H1 (cell line): ENCODE measurements around the gene POLE. TPM values are rescaled to one million over a fixed set of nuclear protein-coding genes. Genes with fewer than 3 reads are reported as not detected.

Experiments used
- CTCF ChIA-PET: fragments of 300-600 bp; sonication (Branson Sonifier 250); formaldehyde crosslinking; loops from one replicate; lab custom pipeline; 2021; ENCODE audit not compliant: partially characterized antibody; lab: Charles Lee
- POLR2A ChIA-PET: fragments of 300-600 bp; sonication (Branson Sonifier 250); formaldehyde crosslinking; loops from one replicate; lab custom pipeline; 2021; ENCODE audit warnings: inconsistent platforms; ENCODE audit not compliant: partially characterized antibody; lab: Charles Lee
- DNase-seq, 2 experiments: peaks; one replicate each; pipeline versions ENCODE4 v3.0.0 to v3.0.0-alpha.2; 2010 to 2022; ENCODE audit warnings: low spot score in 2 of 2, low read depth in 1 of 2, mixed read lengths in 1 of 2
- FAIRE-seq: peaks from 2 replicates; lab custom pipeline; 2011; peaks lifted over from hg19 to GRCh38; lab: Jason Lieb, UNC
- H2AFZ ChIP-seq: 2 replicates; pipeline ENCODE4 v1.8.1; 2012; ENCODE audit warnings: low read length, inconsistent platforms
- H2AK5ac ChIP-seq: 2 replicates; pipeline ENCODE4 v1.6.1; 2013; ENCODE audit warnings: low read depth, low read length
- H2BK120ac ChIP-seq: replicated peaks from 2 replicates; pipeline ENCODE3; 2013; ENCODE audit warnings: low read depth, low read length, inconsistent platforms
- H2BK12ac ChIP-seq: 2 replicates; pipeline ENCODE4 v1.6.1; 2013; ENCODE audit warnings: low read depth, low read length
- H2BK15ac ChIP-seq: 2 replicates; pipeline ENCODE4 v1.6.1; 2013; ENCODE audit warnings: low read length
- H2BK20ac ChIP-seq: 2 replicates; pipeline ENCODE4 v1.6.1; 2013; ENCODE audit warnings: low read length
- H2BK5ac ChIP-seq: 2 replicates; pipeline ENCODE4 v1.6.1; 2013; ENCODE audit warnings: low read depth, low read length
- H3K14ac ChIP-seq: 2 replicates; pipeline ENCODE4 v1.6.1; 2013; ENCODE audit warnings: inconsistent platforms; ENCODE audit not compliant: insufficient read length
- H3K18ac ChIP-seq: 2 replicates; pipeline ENCODE4 v1.6.1; 2013; ENCODE audit warnings: low read length; ENCODE audit errors: extremely low read depth
- H3K23ac ChIP-seq: 2 replicates; pipeline ENCODE4 v1.6.1; 2013; ENCODE audit warnings: inconsistent platforms; ENCODE audit not compliant: insufficient read length
- H3K23me2 ChIP-seq: 2 replicates; pipeline ENCODE4 v1.6.1; 2013; ENCODE audit warnings: low read depth, low read length
- H3K27ac ChIP-seq: 2 replicates; pipeline ENCODE4 v1.6.1; 2011; ENCODE audit warnings: low read depth, low read length, inconsistent platforms
- H3K27me3 ChIP-seq, 4 experiments: replicated peaks in 1 of 4; 1 replicate in 1 of 4; 2 replicates in 3 of 4; pipeline versions ENCODE4 v1.6.1 to v1.8.1; 2011 to 2013; ENCODE audit warnings: low read length in 3 of 4, mild to moderate bottlenecking in 3 of 4, inconsistent platforms in 2 of 4, mixed read lengths in 2 of 4, moderate library complexity in 1 of 4; ENCODE audit not compliant: control insufficient read depth in 3 of 4, insufficient read depth in 3 of 4; ENCODE audit errors: extremely low read depth in 1 of 4
- H3K36me3 ChIP-seq, 4 experiments: 2 replicates each; pipeline versions ENCODE4 v1.6.1 to v1.8.1; 2011 to 2013; ENCODE audit warnings: mild to moderate bottlenecking in 4 of 4, low read length in 3 of 4, moderate library complexity in 2 of 4, control low read depth in 1 of 4, inconsistent platforms in 1 of 4; ENCODE audit not compliant: insufficient read depth in 4 of 4, control insufficient read depth in 2 of 4
- H3K4ac ChIP-seq: replicated peaks from 2 replicates; pipeline ENCODE3; 2013; ENCODE audit warnings: low read length, low read depth, mixed read lengths, inconsistent platforms; ENCODE audit not compliant: insufficient read length
- H3K4me1 ChIP-seq, 4 experiments: replicated peaks in 1 of 4; 1 replicate in 1 of 4; 2 replicates in 3 of 4; pipeline versions ENCODE4 v1.6.1 to v1.8.1; 2011 to 2013; ENCODE audit warnings: low read length in 3 of 4, inconsistent platforms in 2 of 4, mixed read lengths in 1 of 4; ENCODE audit not compliant: insufficient read depth in 4 of 4, control insufficient read depth in 3 of 4
- H3K4me2 ChIP-seq, 2 experiments: 2 replicates each; pipeline versions ENCODE4 v1.6.1 to v1.8.1; 2011 to 2013; ENCODE audit warnings: low read depth in 2 of 2, low read length in 2 of 2, control low read depth in 1 of 2, inconsistent platforms in 1 of 2, mild to moderate bottlenecking in 1 of 2; ENCODE audit not compliant: insufficient read depth in 1 of 2
- H3K4me3 ChIP-seq, 4 experiments: fragments of 200-600, 300-600 bp in 1 of 4; sonication (generic), shearing (Covaris generic), sonication (Bioruptor Twin) in 1 of 4; 2 replicates each; pipeline versions ENCODE4 v1.5.1 to v1.8.1; 2011 to 2016; ENCODE audit warnings: low read length in 4 of 4, low read depth in 3 of 4, control low read depth in 2 of 4, inconsistent platforms in 2 of 4, mild to moderate bottlenecking in 2 of 4, mixed read lengths in 1 of 4, moderate library complexity in 1 of 4; ENCODE audit not compliant: insufficient read depth in 2 of 4; ENCODE audit errors: extremely low read depth in 1 of 4
- H3K56ac ChIP-seq: replicated peaks from 2 replicates; pipeline ENCODE3; 2013; ENCODE audit warnings: low read depth, mild to moderate bottlenecking, mixed read lengths, low read length, inconsistent platforms; ENCODE audit not compliant: insufficient read length
- H3K79me1 ChIP-seq: 2 replicates; pipeline ENCODE4 v1.6.1; 2013; ENCODE audit warnings: low read depth, low read length, control low read depth
- H3K79me2 ChIP-seq, 2 experiments: 2 replicates each; pipeline versions ENCODE4 v1.6.1 to v1.8.1; 2012 to 2013; ENCODE audit warnings: low read length in 2 of 2, mild to moderate bottlenecking in 2 of 2, inconsistent platforms in 1 of 2; ENCODE audit not compliant: insufficient read depth in 2 of 2, control insufficient read depth in 1 of 2
- H3K9ac ChIP-seq, 4 experiments: replicated peaks in 1 of 4; 1 replicate in 1 of 4; 2 replicates in 3 of 4; pipeline versions ENCODE4 v1.6.1 to v1.8.1; 2011 to 2013; ENCODE audit warnings: low read depth in 3 of 4, low read length in 3 of 4, control low read depth in 2 of 4, mild to moderate bottlenecking in 2 of 4, moderate library complexity in 2 of 4, inconsistent platforms in 1 of 4; ENCODE audit errors: extremely low read depth in 1 of 4
- H3K9me3 ChIP-seq, 2 experiments: 2 replicates each; pipeline versions ENCODE4 v1.6.1 to v1.8.1; 2012 to 2013; ENCODE audit warnings: mild to moderate bottlenecking in 2 of 2, moderate library complexity in 2 of 2, control low read depth in 1 of 2, inconsistent platforms in 1 of 2, low read depth in 1 of 2, low read length in 1 of 2, mixed read lengths in 1 of 2; ENCODE audit not compliant: insufficient read depth in 2 of 2
- H4K20me1 ChIP-seq, 2 experiments: replicated peaks in 1 of 2; 2 replicates each; pipeline versions ENCODE3 to v1.8.1; 2011 to 2013; ENCODE audit warnings: inconsistent platforms in 2 of 2, low read length in 2 of 2, mild to moderate bottlenecking in 1 of 2; ENCODE audit not compliant: insufficient read depth in 2 of 2, control insufficient read depth in 1 of 2
- H4K5ac ChIP-seq: 2 replicates; pipeline ENCODE4 v1.6.1; 2013; ENCODE audit warnings: low read length, low read depth, mixed read lengths, inconsistent platforms; ENCODE audit not compliant: insufficient read length
- H4K8ac ChIP-seq: 2 replicates; pipeline ENCODE4 v1.8.0; 2013; ENCODE audit warnings: mild to moderate bottlenecking, moderate library complexity, low read length, inconsistent platforms; ENCODE audit not compliant: insufficient read depth; ENCODE audit errors: extremely low read depth
- H4K91ac ChIP-seq: replicated peaks from 2 replicates; pipeline ENCODE3; 2013; ENCODE audit warnings: low read length, mixed read lengths, inconsistent platforms; ENCODE audit not compliant: insufficient read length
- HDAC6 ChIP-seq: IDR thresholded peaks from one replicate; pipeline ENCODE4 v1.7.1; 2012; ENCODE audit warnings: low read depth, mild to moderate bottlenecking, inconsistent platforms, low read length, moderate library complexity
- JUN ChIP-seq: IDR thresholded peaks from 2 replicates; pipeline ENCODE4 v1.6.1; 2011; ENCODE audit warnings: low read depth, mild to moderate bottlenecking, improper control_type of control experiment, low read length
- TEAD4 ChIP-seq: IDR thresholded peaks from 2 replicates; pipeline ENCODE4 v1.6.1; 2012; ENCODE audit warnings: low read depth, low read length, inconsistent platforms, mixed read lengths
- ZNF274 ChIP-seq: IDR thresholded peaks from 2 replicates; pipeline ENCODE4 v1.7.0; 2012; ENCODE audit warnings: low read length, borderline replicate concordance; ENCODE audit errors: extremely low read depth
- WGBS, 2 experiments: shearing (Covaris generic) in 1 of 2; methylation state at CpG; one replicate each; pipeline versions ENCODE4 v1.1.6 to v1.1.7; 2013 to 2015; ENCODE audit warnings: low lambda C conversion rate in 2 of 2, mixed read lengths in 2 of 2, inconsistent platforms in 1 of 2, low coverage in 1 of 2, missing lambda C conversion rate in 1 of 2; ENCODE audit not compliant: insufficient replicate concordance in 2 of 2, insufficient coverage in 1 of 2, insufficient read length in 1 of 2; ENCODE audit errors: extremely low coverage in 1 of 2, missing lambda C conversion rate in 1 of 2; 5-methylcytosine and 5-hydroxymethylcytosine counted together
- polyA plus RNA-seq, 7 experiments: library from polyadenylated mRNA; depleted of rRNA in 3 of 7; stranded (reverse) in 5 of 7; unstranded in 2 of 7; fragments of >200 nt in 5 of 7; fragments of 200-250 nt in 2 of 7; gene quantifications; 1 replicate in 5 of 7; 2 replicates in 1 of 7; 4 replicates in 1 of 7; pipeline versions ENCODE4 v1.2.1 to v1.2.3, GENCODE V29; 2011 to 2013; ENCODE audit warnings: missing spikeins in 2 of 7, mixed read lengths in 2 of 7
- total RNA-seq: library from RNA; stranded (reverse); fragmentation: NEBNext Ultra II Directional; extraction: Animal tissue kit (Norgen Biotek cat#: 25700); gene quantifications from 2 replicates; pipeline ENCODE4 v1.2.1, GENCODE V29; 2021

POLE gene
- total and polyA plus RNA-seq, 2 of the 8 experiments (the other 6 are each of a cell fraction or from before 2014, with no cell fraction given): 59.7 to 115 TPM

DNA sequence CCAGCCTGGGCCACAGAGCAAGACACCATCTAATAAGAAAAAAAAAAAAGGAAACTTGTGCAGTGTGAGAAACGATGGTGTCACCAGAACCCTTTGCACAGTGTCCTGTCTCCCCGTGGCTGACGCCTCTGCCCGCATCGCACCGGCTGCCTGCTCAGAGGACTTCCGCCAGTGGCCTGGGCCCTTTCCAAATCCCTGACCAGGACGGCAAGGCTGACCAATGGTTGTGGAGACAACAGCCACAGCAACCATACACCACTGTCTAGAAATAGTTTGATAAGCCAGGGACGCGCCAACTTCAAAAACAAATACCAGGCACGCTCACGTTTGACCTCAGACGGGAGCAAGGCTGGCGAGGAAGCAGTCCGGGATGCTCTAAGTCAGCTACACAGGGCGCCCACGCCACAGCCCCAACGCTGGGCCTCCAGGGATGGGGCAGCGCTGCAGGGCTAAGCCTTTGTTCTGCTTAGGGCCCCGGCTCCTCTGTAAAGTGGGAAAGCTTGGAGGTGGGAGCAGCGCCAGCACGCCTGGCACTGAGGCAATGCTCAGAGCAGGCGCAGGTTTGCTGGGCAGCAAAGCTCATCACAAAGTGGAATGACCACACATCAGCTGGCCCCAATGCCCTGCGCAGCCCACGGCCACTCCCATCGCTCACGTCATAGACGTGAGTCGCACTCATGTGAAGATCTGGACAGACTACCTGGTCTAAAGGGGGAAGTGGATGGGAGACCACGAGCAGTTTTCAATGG lies 36.0 kb upstream of the POLE start:
- no peak overlapping the region for H2AFZ ChIP-seq
- H3K23ac ChIP-seq: no peak overlapping the region
- H3K9me3 ChIP-seq: no peaks in the 10 kb centered on the region
- H3K56ac ChIP-seq: no peak overlapping the region
- no peak overlapping the region for H3K4me3 ChIP-seq
- H3K18ac ChIP-seq: no peak overlapping the region
- peaks cover 3 to 22% of the 10 kb centered on the region in 2 experiments for H4K20me1 ChIP-seq
- no peak for DNase-seq
- H2BK120ac ChIP-seq: no peak overlapping the region
- H3K9ac ChIP-seq: no peak overlapping the region
- no peaks in the 10 kb centered on the region for H3K79me1 ChIP-seq
- H2BK20ac ChIP-seq: no peak overlapping the region
- no peak overlapping the region for H3K4me2 ChIP-seq
- ChIA-PET POLR2A (interaction anchor here (0.7 to 5.7 kb wide), 6 partner anchors 10 to 720 kb away, joined by 3 to 21 read pairs (median 3); partner anchors contain the start of gene PGAM5), CTCF (interaction anchor here (0.6 kb wide), 1 partner anchor 78 kb away, joined by 3 read pairs; no protein-coding TSS in a partner anchor)
- H3K4ac ChIP-seq: no peak overlapping the region
- H3K23me2 ChIP-seq: no peaks in the 10 kb centered on the region
- no peaks in the 10 kb centered on the region; a peak in 1 of 7 replicates for H3K27me3 ChIP-seq
- TF ChIP-seq HDAC6 (no peak), JUN (no peak), ZNF274 (no peak), TEAD4 (no peak)
- no peak overlapping the region for H2BK12ac ChIP-seq
- H3K36me3 ChIP-seq: peaks cover 32 to 78% (median 54%) of the 10 kb centered on the region in 4 experiments
- H4K8ac ChIP-seq: no peak overlapping the region
- H4K91ac ChIP-seq: no peak overlapping the region
- H2BK15ac ChIP-seq: no peak overlapping the region
- H3K27ac ChIP-seq: no peak overlapping the region
- no peaks in the 10 kb centered on the region for H3K79me2 ChIP-seq
- no peak overlapping the region for H3K14ac ChIP-seq
- no peak overlapping the region for H4K5ac ChIP-seq
- FAIRE-seq: no peak
- no peak overlapping the region for H2BK5ac ChIP-seq
- 91% methylated on average over 30 of the region's 30 CpGs; no CpG with 5 or more reads in 1 of the 2 experiments for WGBS, 2 experiments
- H2AK5ac ChIP-seq: no peak overlapping the region
- H3K4me1 ChIP-seq: no peaks in the 10 kb centered on the region
